ENCODE data around the gene PABPN1. TPM values are rescaled to one million over a fixed set of nuclear protein-coding genes. Genes with fewer than 3 reads are reported as not detected.

PABPN1 gene
- total and polyA plus RNA-seq, 2 experiments from 2014 or later, result 194 to 534 TPM

DNA sequence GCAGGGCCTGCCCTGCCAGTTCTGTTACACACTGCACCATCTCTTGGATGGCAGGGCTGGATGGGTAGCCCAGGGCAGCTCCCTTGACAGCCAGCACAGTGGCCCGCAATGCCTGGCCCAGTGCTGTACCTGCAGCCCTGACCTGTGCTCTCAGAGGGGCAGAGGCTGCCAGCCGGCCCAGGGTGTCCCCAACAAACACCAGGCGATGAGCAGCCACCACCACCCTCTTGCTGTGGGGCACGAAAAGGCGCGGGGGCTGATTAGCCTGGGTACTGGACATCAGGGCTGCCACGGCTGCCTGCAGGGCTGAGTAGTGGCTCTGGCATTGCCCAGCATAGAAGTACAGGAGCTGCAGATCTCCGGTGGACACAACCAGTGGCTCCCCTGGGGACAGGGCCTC lies 36.0 kb downstream of the PABPN1 start:
- H3K36me3 ChIP-seq, result no peaks in the 10 kb centered on the region
- TF ChIP-seq, protein P1, sequence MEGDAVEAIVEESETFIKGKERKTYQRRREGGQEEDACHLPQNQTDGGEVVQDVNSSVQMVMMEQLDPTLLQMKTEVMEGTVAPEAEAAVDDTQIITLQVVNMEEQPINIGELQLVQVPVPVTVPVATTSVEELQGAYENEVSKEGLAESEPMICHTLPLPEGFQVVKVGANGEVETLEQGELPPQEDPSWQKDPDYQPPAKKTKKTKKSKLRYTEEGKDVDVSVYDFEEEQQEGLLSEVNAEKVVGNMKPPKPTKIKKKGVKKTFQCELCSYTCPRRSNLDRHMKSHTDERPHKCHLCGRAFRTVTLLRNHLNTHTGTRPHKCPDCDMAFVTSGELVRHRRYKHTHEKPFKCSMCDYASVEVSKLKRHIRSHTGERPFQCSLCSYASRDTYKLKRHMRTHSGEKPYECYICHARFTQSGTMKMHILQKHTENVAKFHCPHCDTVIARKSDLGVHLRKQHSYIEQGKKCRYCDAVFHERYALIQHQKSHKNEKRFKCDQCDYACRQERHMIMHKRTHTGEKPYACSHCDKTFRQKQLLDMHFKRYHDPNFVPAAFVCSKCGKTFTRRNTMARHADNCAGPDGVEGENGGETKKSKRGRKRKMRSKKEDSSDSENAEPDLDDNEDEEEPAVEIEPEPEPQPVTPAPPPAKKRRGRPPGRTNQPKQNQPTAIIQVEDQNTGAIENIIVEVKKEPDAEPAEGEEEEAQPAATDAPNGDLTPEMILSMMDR (IDR thresholded peaks at IDR 0.05; ENCODE audit: low read depth, low read length), result no peak
- H3K4me1 ChIP-seq (ENCODE audit: low read depth), result no peaks in the 10 kb centered on the region
- H3K4me3 ChIP-seq, result no peak overlapping the region
- H3K27me3 ChIP-seq, result no peaks in the 10 kb centered on the region
- no peak overlapping the region for H3K27ac ChIP-seq
- no peaks in the 10 kb centered on the region for H3K9me3 ChIP-seq (ENCODE audit: low read depth)
- DNase-seq (ENCODE audit: low read depth in 1 of 2, low spot score in 1 of 2), result no peak

DNA sequence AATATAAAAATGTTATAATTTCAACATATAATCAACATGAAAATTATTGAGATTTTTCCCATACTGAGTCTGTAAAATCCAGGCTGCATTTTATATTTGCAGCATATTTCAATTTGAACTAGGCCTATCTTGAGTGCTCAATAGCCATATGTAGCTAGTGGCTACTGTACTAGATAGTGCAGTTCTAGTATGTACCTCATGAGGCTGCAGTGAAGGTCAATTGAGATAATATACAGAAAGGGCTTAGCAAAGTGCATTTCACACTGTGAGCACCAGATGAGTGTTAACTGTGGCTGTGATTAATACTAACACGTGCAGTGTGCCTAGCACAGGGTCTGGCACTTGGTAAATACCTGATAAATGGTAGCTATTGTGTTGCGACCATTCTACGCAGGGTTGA lies 36.8 kb downstream of the PABPN1 start:
- TF ChIP-seq, protein P1 (IDR thresholded peaks at IDR 0.05; ENCODE audit: low read depth, low read length), result no peak

DNA sequence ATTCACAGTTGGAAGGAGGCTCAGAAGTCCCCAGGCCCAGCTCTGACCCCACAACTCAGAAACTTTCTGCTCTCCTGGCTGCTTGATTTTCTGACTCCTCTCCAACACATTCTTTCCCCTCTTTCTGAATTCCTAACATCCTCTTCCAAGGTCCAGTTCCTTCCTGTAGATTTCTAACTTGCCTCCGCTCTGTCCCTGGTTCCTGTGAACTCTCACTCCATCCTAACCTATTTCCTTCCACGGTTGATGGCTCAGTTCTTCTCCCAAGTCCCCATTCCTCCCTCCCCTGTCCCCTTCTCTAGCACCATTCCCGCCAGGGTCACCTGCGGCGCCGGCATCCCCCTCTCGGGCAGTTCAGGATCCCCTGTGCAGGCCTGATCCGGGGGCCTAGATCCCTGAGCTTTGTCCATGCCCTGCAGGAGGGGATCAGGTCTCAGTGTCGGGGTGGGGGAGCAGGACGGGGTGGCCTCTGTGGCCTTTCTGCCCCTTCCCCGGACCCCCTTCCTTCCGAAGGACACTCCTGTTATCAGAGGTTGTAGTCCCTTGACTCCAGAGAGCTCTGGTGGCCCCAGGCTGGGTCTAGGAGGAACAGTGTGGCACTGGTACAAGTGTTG lies 37.4 kb downstream of the PABPN1 start:
- Histone ChIP-seq H3K4me1 (ENCODE audit: low read depth) (no peaks in the 10 kb centered on the region), H3K36me3 (no peaks in the 10 kb centered on the region), H3K9me3 (ENCODE audit: low read depth) (no peaks in the 10 kb centered on the region), H3K27ac (no peak overlapping the region), H3K4me3 (no peak overlapping the region), H3K27me3 (no peaks in the 10 kb centered on the region)
- DNase-seq (ENCODE audit: low read depth in 1 of 2, low spot score in 1 of 2), result no peak
- TF ChIP-seq, protein P1 (IDR thresholded peaks at IDR 0.05; ENCODE audit: low read depth, low read length), result no peak

More for the DNA sequence above, 36.8 kb downstream of the PABPN1 start:
- Histone ChIP-seq H3K9me3 (ENCODE audit: low read depth) (no peaks in the 10 kb centered on the region), H3K27ac (no peak overlapping the region), H3K27me3 (no peaks in the 10 kb centered on the region), H3K4me3 (no peak overlapping the region), H3K36me3 (no peaks in the 10 kb centered on the region), H3K4me1 (ENCODE audit: low read depth) (no peaks in the 10 kb centered on the region)
- no peak for DNase-seq (ENCODE audit: low read depth in 1 of 2, low spot score in 1 of 2)

DNA sequence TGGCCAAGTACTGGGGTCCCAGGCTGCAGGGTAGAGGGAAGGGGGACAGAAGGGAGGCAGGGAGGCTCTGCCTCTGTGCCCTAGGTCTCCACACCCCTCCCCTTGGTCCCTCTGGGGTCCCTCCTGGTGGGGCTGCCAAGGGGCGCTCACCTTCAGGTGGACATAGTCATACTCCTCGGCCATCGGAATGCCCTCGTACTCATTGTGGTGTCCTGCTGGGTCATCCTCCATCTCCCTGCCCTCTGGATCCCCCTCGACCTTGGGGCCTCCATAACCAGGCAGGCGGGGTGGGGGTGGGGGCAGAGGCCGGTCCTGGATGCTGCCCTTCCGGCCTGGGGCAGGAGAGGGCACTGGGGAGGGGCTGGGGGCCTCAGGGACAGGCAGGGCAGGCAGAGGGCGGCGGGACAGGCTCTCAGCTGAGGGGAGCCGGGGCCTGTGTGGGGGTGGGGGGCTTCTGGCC lies 37.9 kb downstream of the PABPN1 start:
- Histone ChIP-seq H3K36me3 (no peaks in the 10 kb centered on the region), H3K27me3 (no peaks in the 10 kb centered on the region), H3K4me3 (no peak overlapping the region), H3K27ac (no peak overlapping the region), H3K9me3 (ENCODE audit: low read depth) (no peaks in the 10 kb centered on the region), H3K4me1 (ENCODE audit: low read depth) (peaks cover 5% of the 10 kb centered on the region)
- TF ChIP-seq, protein P1 (IDR thresholded peaks at IDR 0.05; ENCODE audit: low read depth, low read length), result no peak
- no peak for DNase-seq (ENCODE audit: low read depth in 1 of 2, low spot score in 1 of 2)

DNA sequence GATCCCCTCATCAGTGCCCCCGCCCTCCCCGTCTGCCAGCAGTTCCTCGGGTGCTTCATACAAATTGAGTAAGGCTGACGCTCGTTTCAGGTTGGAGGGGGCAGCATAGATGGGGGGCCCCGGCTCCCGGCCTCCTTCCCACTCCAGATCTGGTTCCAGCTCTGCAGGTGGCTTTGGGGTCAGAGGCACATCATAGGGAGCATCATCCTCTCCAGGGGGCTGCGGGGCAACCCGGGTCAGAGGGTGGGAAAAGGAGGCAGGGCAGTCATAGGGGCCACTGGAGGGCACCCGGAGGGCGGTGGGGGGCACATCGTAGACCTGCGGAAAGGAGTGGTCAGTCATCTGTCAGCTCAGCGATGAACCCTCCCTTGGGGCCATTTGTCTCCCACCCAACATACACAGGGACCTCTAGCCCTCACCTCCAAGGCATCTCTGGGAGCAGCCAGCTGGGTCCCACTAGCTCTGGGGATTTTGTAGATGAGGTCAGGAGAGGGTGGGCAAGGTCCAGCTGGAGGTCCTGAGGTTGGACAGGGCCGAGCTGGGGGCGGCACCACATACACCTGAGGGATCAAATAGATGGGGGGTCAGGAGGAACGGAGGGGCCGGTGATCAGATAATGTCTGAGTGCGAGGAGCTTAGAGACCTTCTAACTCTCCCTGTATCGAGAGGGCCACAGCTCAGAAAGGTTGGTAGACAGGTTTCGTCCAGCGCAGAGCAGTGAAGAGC lies 38.6 kb downstream of the PABPN1 start:
- DNase-seq (ENCODE audit: low read depth in 1 of 2, low spot score in 1 of 2), result no peak
- Histone ChIP-seq H3K9me3 (ENCODE audit: low read depth) (no peaks in the 10 kb centered on the region), H3K27ac (no peak overlapping the region), H3K4me1 (ENCODE audit: low read depth) (peaks cover 11% of the 10 kb centered on the region), H3K27me3 (no peaks in the 10 kb centered on the region), H3K4me3 (no peak overlapping the region), H3K36me3 (no peaks in the 10 kb centered on the region)
- TF ChIP-seq, protein P1 (IDR thresholded peaks at IDR 0.05; ENCODE audit: low read depth, low read length), result no peak
